Pulmonary artery endothelial cell (primary cell): ENCODE measurements around the gene ATP8B4. TPM values are rescaled to one million over a fixed set of nuclear protein-coding genes. Genes with fewer than 3 reads are reported as not detected.
"Not testable (repeated sequence)": the region's sequence is repeated elsewhere in the genome, so short reads cannot be mapped to it uniquely, and the experiment has no call there.

Experiments
- DNase-seq: peaks from one replicate; pipeline ENCODE4 v3.0.0-alpha.2; 2011; ENCODE audit warnings: low read depth, low spot score
- total RNA-seq: library from RNA; depleted of rRNA; stranded (reverse); fragments of >200 nt; gene quantifications from 2 replicates; pipeline ENCODE4 v1.2.3, GENCODE V29; 2014

Gene ATP8B4
- total RNA-seq, 1 donor from 2014 or later: not detected

- no peak for DNase-seq
Measured at GRCh38 chr15:50140983-50141382, 21.9 kb upstream of the ATP8B4 start.

DNA sequence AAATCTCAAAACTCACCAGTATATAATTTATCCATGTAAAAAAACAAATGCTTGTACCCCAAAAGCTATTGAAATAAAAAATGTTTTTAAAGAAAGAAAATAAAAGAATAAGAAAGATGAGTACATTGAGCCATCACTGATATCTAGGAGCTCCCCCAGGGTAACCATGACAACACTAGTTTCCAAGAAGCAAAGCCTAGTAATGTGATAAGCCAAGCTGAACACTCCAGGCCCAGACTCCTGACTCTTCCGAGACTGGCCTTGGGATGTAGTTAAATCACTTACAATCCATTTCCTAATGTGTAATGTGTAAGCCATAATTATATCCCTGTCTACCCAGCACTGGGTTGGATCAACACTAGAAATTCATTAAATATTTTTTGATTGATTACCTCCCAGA lies 21.1 kb upstream of the ATP8B4 start:
- DNase-seq: no peak

GRCh38 chr15:50138391-50138790 lies 19.4 kb upstream of the ATP8B4 start:
- no peak for DNase-seq

GRCh38 chr15:50137893-50138292 lies 18.9 kb upstream of the ATP8B4 start:
- DNase-seq: no peak

- no peak for DNase-seq
Measured at GRCh38 chr15:50137330-50137761, 18.3 kb upstream of the ATP8B4 start.

DNA sequence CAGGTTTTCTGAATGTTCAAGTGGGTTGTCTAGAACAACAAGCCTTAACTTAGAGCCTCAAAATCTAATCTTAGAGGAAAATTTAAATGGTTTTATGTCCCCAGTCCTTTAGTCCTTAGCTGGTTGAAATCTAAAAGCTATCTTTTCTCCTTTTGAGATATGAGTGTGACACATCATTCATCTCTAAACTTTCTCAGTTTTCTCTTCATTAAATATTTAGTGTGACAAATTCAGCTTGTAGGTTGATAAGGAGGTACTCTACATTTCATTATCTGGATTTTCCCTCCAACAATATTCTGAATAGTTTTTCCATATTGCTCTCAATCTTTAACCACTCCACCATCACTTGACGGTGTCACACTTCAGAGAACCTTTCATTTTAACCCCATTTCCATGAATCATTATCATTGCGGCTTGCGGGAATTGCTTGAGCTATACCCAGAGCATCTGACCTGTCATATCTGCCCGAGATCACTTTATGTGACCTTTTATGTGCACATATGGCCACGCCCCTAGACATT lies 16.1 kb upstream of the ATP8B4 start:
- no peak for DNase-seq

GRCh38 chr15:50134524-50135024 lies 15.5 kb upstream of the ATP8B4 start:
- no peak for DNase-seq

DNA sequence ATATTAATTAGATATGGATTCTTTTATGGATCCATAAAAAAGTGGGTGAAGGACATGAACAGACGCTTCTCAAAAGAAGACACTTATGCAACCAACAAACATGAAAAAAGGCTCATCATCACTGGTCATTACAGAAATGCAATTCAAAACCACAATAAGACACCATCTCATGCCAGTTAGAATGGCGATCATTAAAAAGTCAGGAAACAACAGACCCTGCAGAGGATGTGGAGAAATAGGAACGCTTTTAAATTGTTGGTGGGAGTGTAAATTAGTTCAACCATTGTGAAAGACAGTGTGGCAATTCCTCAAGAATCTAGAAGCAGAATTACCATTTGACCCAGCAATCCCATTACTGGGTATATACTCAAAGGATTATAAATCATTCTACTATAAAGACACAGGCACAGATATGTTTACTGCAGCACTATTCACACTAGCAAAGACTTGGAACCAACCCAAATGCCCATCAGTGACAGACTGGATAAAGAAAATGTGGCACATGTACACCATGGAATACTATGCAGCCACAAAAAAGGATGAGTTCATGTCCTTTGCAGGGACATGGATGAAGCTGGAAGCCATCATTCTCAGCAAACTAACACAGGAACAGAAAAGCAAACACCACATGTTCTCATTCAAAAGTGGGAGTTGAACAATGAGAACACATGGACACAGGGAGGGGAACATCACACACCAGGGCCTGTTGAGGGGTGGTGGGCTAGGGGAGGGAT lies 13.4 kb upstream of the ATP8B4 start:
- not testable (repeated sequence) for DNase-seq

DNA sequence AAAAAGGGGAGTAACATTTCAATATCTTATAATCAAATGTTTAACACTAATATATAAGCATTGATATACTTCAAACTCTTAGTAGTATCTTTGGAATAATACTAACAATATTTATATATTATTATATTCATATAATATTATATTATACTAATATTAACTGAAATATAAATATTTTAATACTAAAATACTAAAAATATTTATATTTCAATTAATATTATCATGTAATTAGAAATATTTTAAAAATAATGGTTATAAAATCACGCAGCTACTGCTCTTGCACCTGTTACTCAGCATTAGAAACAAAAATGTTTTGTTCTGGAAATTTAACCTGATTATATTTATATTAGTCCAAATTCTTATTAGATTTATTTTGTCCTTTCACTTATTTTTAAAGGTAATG lies 12.6 kb upstream of the ATP8B4 start:
- DNase-seq: no peak

GRCh38 chr15:50128266-50128665 lies 9.2 kb upstream of the ATP8B4 start:
- no peak for DNase-seq

DNA sequence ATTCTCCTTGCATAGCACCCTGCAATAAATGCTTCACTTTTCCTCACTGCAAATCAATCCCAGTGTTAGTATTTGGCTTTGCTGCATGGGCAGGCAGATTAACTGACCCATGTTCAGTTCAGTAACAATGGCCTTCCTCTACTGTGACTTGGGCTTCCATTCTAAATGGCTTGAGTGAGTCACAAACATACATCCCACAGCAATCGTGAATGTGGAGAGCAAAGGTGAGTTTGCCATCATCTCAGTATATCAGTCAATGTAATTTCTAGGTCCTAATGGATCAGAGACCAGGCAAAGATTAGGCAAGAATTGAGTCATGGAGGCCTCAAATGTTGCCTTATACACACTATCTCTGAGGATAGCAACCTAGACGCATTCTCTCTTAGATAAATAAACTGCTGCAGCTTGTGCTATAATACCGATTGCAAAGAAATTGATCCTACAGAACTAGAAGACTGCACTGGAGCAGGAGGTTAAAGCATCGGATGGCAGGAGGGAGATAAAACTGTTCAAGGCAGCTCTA lies 8.3 kb upstream of the ATP8B4 start:
- DNase-seq: no peak

DNA sequence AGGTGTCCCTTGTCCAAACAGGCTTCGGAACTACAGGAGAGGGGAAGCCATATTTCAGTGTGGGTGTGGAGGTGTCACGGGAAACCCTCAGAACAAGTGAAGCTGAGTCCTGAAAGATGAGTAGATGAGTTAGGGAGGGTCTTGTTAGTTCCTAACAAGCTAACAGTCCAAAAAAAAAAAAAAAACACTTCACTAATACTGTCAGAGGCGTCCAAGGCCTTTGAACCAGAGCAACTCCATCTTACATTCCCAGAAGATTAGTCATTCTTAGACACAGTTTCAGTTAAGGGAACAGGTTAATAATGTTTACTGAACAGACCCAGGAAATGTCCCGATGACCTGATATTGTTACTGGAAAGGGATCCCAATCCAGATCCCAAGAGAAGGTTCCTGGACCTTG lies 7.0 kb upstream of the ATP8B4 start:
- no peak for DNase-seq

DNA sequence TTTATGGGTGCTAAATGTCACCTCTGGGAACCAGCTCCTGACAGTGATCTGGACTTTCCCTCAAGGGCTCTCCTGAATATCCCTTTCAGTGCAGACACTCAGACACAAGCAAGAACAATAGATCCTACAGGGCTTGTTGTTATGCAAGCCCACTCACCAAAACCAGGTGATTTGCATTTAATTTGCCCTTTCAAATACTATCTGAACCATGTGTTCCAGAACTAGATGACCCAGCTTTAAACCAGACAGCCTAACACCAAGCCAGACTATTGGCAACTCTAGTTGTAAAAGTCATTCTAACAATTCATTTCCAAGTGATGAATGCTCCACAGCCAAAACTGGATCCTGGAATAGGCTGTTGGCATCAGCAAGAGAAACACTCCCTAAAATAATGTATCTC lies 5.6 kb upstream of the ATP8B4 start:
- DNase-seq: no peak

DNA sequence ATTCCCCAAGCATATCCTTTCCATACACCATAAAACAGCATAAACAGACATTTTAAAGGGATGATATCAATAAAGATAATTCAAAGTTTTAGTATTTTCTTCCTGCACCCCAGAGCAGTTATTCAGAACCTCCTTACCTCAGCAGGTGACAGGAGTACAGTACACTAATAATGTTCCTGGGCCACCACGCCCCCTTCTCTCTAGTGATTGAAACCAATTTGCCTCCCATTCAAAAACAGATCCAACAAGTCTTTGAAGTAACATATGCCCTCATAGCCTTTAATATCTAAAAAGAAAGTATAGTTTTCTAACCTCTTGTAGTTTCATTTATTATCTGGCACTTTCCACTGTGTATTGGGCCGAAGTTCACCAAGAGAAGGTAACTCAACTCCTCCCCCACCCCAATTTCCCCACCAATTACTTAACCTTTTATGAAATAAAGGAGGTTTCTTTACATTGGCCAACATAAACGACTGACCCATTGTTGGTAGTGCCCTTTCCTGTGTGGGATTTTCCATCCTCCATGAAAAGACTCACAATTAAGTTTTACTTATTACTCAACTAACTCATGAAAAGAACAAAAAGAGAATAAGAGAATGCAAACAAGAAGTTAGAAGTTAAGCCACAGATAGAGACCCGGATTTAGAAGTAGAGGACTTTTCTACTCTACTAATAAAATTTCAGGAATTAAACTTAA lies 5.0 kb upstream of the ATP8B4 start:
- DNase-seq: no peak

DNA sequence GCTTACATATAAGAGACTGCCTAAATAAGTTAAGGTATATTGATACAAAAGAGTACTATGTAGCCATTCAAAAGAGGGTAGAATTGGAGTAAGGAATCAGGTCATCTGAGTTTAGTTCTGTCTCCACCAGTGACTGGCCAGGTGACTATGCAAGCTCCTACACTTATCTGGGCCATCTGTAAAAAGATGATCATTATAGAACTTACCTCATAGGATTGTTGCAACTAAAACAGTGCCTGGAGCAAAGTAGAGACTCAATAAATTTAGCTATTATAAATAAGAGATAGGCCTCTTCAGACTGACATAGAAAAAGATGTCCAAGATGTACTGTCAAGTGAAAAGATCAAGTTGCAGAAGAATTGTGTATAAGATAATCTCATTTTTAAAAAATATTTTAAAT lies 1.7 kb upstream of the ATP8B4 start:
- no peak for DNase-seq

GRCh38 chr15:50117431-50118027 lies 1.5 kb downstream of the ATP8B4 start:
- no peak for DNase-seq

DNA sequence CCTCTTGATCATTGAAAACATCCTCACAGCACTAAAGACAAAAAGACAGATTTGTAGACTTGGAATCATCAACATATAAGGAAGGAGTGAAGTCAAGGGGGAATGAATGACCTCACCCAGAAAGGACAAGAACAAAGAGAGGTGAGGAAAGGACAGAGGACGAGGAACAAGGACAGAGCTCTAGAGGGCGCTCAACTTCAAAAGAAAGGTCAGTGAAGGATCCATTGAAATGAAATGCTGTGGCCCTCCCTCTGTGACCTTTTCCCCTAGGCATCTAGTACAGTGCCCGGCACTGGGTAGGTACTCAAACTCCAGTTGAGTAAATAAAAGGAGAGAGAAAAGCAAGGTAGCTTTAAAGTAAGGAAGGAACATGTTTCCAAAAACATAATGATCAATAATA lies 2.6 kb downstream of the ATP8B4 start:
- no peak for DNase-seq

DNA sequence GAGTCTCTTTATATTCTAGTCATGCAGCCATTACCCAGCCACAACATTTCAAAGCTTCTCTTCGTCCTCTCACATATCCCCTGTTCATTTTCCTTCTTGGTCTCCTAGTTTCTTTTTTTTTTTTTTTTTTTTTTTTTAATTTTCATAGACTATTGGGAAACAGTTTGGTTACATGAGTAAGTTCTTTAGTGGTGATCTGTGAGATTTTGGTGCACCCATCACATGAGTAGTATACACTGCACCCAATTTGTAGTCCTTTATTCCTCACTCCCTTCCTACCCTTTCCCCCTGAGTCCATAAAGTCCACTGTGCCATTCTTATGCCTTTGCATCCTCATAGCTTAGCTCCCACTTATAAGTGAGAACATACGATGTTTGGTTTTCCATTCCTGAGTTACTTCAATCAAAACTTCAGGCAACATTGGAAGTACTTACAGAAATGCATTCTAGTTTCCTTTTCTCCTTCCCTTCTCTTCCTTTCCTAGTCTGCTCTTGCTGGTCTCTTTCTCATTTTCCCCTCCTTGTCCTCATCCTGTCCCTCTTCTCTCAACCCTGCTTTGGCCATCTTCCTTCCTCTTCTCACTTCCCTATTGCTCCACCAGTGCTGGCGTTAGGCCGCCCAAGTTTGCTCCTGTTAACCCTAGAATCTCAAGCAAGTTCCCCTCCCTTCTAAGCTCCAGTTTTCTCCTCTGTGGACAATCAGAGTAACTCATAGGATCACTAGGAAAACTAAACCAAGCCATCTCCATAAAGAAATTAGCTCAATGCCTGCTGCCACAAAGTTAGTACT lies 4.8 kb downstream of the ATP8B4 start:
- DNase-seq: no peak

- DNase-seq: no peak
Measured at GRCh38 chr15:50113187-50113505, 5.9 kb downstream of the ATP8B4 start.

DNA sequence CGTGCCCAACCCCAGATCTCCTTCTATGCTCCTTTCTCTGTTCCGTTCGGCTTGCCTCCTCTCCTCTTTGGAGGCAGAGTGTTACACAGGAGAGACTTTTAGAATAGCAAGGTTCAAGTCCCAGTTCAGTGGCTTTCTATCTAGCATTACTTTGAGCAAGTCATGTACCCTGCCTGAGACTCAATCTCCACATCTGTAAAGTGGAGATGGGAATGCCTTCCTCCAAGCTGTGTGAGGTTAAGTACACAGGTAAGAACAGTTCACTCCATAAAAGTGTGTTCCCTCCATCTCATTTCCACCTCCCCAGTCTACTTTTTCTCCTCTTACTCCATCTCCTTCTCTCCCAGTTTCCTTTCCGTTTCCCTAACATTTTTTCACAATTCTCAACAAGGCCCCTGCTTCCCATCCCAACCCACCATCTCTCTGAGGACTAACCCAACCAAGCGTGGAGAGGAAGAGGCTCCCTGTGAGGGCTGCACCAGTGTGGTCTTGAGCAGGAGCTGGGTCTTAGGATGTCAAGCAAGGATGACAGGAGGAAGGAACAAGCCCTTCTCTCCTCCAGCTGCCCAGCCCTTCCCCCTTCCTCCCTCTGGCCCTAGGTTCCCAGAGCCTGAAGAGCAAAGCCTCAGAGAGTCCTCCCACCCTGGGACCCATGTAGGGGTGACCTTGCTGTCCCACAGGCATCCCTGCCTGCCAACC lies 6.4 kb downstream of the ATP8B4 start:
- DNase-seq: no peak

- DNase-seq: no peak
Measured at GRCh38 chr15:50110285-50110684, 8.7 kb downstream of the ATP8B4 start.
